ENCODE data around the gene PCED1A. TPM values are rescaled to one million over a fixed set of nuclear protein-coding genes. Genes with fewer than 3 reads are reported as not detected.
A peak's percentile ranks its signal among the peaks of the same experiment; 100 is the strongest.

The PCED1A gene
- total RNA-seq, 1 experiment from 2014 or later = 18.3 TPM

- Histone ChIP-seq H3K27ac (no peak overlapping the region), H3K36me3 (no peaks in the 10 kb centered on the region), H3K27me3 (replicated peaks) (peaks cover 35% of the 10 kb centered on the region), H3K4me3 (peak overlapping the region; percentile 31), H3K4me1 (replicated peaks) (peaks cover 16% of the 10 kb centered on the region), H3K9me3 (replicated peaks) (no peaks in the 10 kb centered on the region; the same call in 1 of the 2 replicates)
- no peak for DNase-seq (ENCODE audit: low read depth in 1 of 2, low spot score in 2 of 2)
Observed at GRCh38 chr20:2799688-2800520, 40.6 kb downstream of the PCED1A start.

GRCh38 chr20:2799271-2799670 is 41.2 kb downstream of the PCED1A start:
- H3K4me1 ChIP-seq (replicated peaks) = peaks cover 16% of the 10 kb centered on the region
- H3K9me3 ChIP-seq (replicated peaks) = no peaks in the 10 kb centered on the region; the same call in 1 of the 2 replicates
- DNase-seq (ENCODE audit: low read depth in 1 of 2, low spot score in 2 of 2) = no peak
- H3K36me3 ChIP-seq = no peaks in the 10 kb centered on the region
- H3K27ac ChIP-seq = no peak overlapping the region
- H3K4me3 ChIP-seq = no peak overlapping the region
- peaks cover 35% of the 10 kb centered on the region for H3K27me3 ChIP-seq (replicated peaks)

- H3K9me3 ChIP-seq (replicated peaks) = no peaks in the 10 kb centered on the region; the same call in 1 of the 2 replicates
- H3K27ac ChIP-seq = no peak overlapping the region
- peaks cover 16% of the 10 kb centered on the region for H3K4me1 ChIP-seq (replicated peaks)
- no peak for DNase-seq (ENCODE audit: low read depth in 1 of 2, low spot score in 2 of 2)
- H3K4me3 ChIP-seq = no peak overlapping the region
- no peaks in the 10 kb centered on the region for H3K36me3 ChIP-seq
- H3K27me3 ChIP-seq (replicated peaks) = peaks cover 35% of the 10 kb centered on the region
Observed at GRCh38 chr20:2798814-2799213, 41.6 kb downstream of the PCED1A start.

GRCh38 chr20:2798095-2798805 is 42.2 kb downstream of the PCED1A start:
- Histone ChIP-seq H3K9me3 (replicated peaks) (no peaks in the 10 kb centered on the region; the same call in 1 of the 2 replicates), H3K36me3 (no peaks in the 10 kb centered on the region), H3K27me3 (replicated peaks) (peaks cover 35% of the 10 kb centered on the region), H3K27ac (no peak overlapping the region), H3K4me3 (no peak overlapping the region), H3K4me1 (replicated peaks) (peaks cover 16% of the 10 kb centered on the region)
- DNase-seq (ENCODE audit: low read depth in 1 of 2, low spot score in 2 of 2) = no peak

- peaks cover 30% of the 10 kb centered on the region for H3K27me3 ChIP-seq (replicated peaks)
- no peaks in the 10 kb centered on the region; the same call in 1 of the 2 replicates for H3K9me3 ChIP-seq (replicated peaks)
- H3K36me3 ChIP-seq = no peaks in the 10 kb centered on the region
- H3K4me3 ChIP-seq = no peak overlapping the region
- no peak overlapping the region for H3K27ac ChIP-seq
- DNase-seq (ENCODE audit: low read depth in 1 of 2, low spot score in 2 of 2) = no peak
- H3K4me1 ChIP-seq (replicated peaks) = peaks cover 16% of the 10 kb centered on the region
Observed at GRCh38 chr20:2797136-2797983, 43.1 kb downstream of the PCED1A start.

GRCh38 chr20:2796011-2796660 is 44.3 kb downstream of the PCED1A start:
- Histone ChIP-seq H3K4me1 (replicated peaks) (peaks cover 11% of the 10 kb centered on the region), H3K9me3 (replicated peaks) (no peaks in the 10 kb centered on the region; the same call in 1 of the 2 replicates), H3K27ac (no peak overlapping the region), H3K36me3 (no peaks in the 10 kb centered on the region), H3K4me3 (no peak overlapping the region), H3K27me3 (replicated peaks) (peaks cover 25% of the 10 kb centered on the region)
- no peak for DNase-seq (ENCODE audit: low read depth in 1 of 2, low spot score in 2 of 2)

GRCh38 chr20:2795451-2795850 is 45.0 kb downstream of the PCED1A start:
- no peaks in the 10 kb centered on the region for H3K36me3 ChIP-seq
- peaks cover 19% of the 10 kb centered on the region for H3K27me3 ChIP-seq (replicated peaks)
- H3K9me3 ChIP-seq (replicated peaks) = no peaks in the 10 kb centered on the region; the same call in 1 of the 2 replicates
- peaks cover 5% of the 10 kb centered on the region; the same call in 1 of the 2 replicates for H3K4me1 ChIP-seq (replicated peaks)
- DNase-seq (ENCODE audit: low read depth in 1 of 2, low spot score in 2 of 2) = no peak
- H3K27ac ChIP-seq = no peak overlapping the region
- no peak overlapping the region for H3K4me3 ChIP-seq

GRCh38 chr20:2794866-2795447 is 45.5 kb downstream of the PCED1A start:
- H3K9me3 ChIP-seq (replicated peaks) = no peaks in the 10 kb centered on the region; the same call in 1 of the 2 replicates
- DNase-seq (ENCODE audit: low read depth in 1 of 2, low spot score in 2 of 2) = no peak
- no peak overlapping the region for H3K4me3 ChIP-seq
- H3K4me1 ChIP-seq (replicated peaks) = peaks cover under 1% of the 10 kb centered on the region; the same call in 1 of the 2 replicates
- H3K27me3 ChIP-seq (replicated peaks) = peaks cover 14% of the 10 kb centered on the region
- H3K36me3 ChIP-seq = no peaks in the 10 kb centered on the region
- H3K27ac ChIP-seq = no peak overlapping the region

- H3K4me1 ChIP-seq (replicated peaks) = no peaks in the 10 kb centered on the region
- peaks cover 13% of the 10 kb centered on the region for H3K27me3 ChIP-seq (replicated peaks)
- no peak for DNase-seq (ENCODE audit: low read depth in 1 of 2, low spot score in 2 of 2)
- H3K27ac ChIP-seq = no peak overlapping the region
- H3K9me3 ChIP-seq (replicated peaks) = no peaks in the 10 kb centered on the region
- no peaks in the 10 kb centered on the region for H3K36me3 ChIP-seq
- H3K4me3 ChIP-seq = no peak overlapping the region
Observed at GRCh38 chr20:2794202-2794748, 46.2 kb downstream of the PCED1A start.

- H3K27me3 ChIP-seq (replicated peaks) = peaks cover 10% of the 10 kb centered on the region
- no peaks in the 10 kb centered on the region for H3K36me3 ChIP-seq
- no peak overlapping the region for H3K4me3 ChIP-seq
- H3K27ac ChIP-seq = no peak overlapping the region
- no peak for DNase-seq (ENCODE audit: low read depth in 1 of 2, low spot score in 2 of 2)
- H3K4me1 ChIP-seq (replicated peaks) = no peaks in the 10 kb centered on the region
- no peaks in the 10 kb centered on the region for H3K9me3 ChIP-seq (replicated peaks)
Observed at GRCh38 chr20:2793471-2793870, 47.0 kb downstream of the PCED1A start.

Measured in SJSA1 (cell line).